ENCODE data around the gene PRMT9. TPM values are rescaled to one million over a fixed set of nuclear protein-coding genes. Genes with fewer than 3 reads are reported as not detected.

The PRMT9 gene
- total and polyA plus RNA-seq, 2 of the 4 experiments (the other 2 are of a cell fraction): 5.0 to 14.2 TPM

GRCh38 chr4:147678796-147679549, 5.0 kb downstream of the PRMT9 start:
- whole genome bisulfite sequencing, 2 experiments (ENCODE audit: extremely low coverage in 2 of 2, insufficient read length in 1 of 2): 85% methylated on average over 2 of the region's 12 CpGs; no CpG with 5 or more reads in 1 of the 2 experiments
- no peaks in the 10 kb centered on the region; the same call in 1 of the 2 replicates for H4K20me1 ChIP-seq (ENCODE audit: insufficient read depth, low read length)
- peaks cover 6 to 47% of the 10 kb centered on the region in 2 experiments for H3K79me1 ChIP-seq (ENCODE audit: low read depth in 1 of 2, low read length in 2 of 2)
- no peak overlapping the region for H3K27ac ChIP-seq (ENCODE audit: insufficient read depth, low read length)
- BruUV-seq (replicated peaks): no TSS peak
- no peak overlapping the region for H4K5ac ChIP-seq (ENCODE audit: low read depth, low read length)
- no peak overlapping the region for H2BK120ac ChIP-seq (ENCODE audit: low read depth, low read length)
- H3K4me3 ChIP-seq (ENCODE audit: insufficient read depth, low read depth, low read length): no peak overlapping the region
- H3K9me1 ChIP-seq (ENCODE audit: insufficient read depth, low read length): peaks cover 5% of the 10 kb centered on the region
- no peak overlapping the region for H2AK5ac ChIP-seq (ENCODE audit: low read depth, low read length)
- peaks cover 8% of the 10 kb centered on the region for H3K4me1 ChIP-seq (ENCODE audit: control insufficient read depth, insufficient read depth, low read length)
- TF ChIP-seq SMC3 (IDR thresholded peaks at IDR 0.05; ENCODE audit: low read depth, low read length) (no peak), RCOR1 (IDR thresholded peaks at IDR 0.05; ENCODE audit: insufficient replicate concordance, low read length) (no peak), ELK1 (IDR thresholded peaks at IDR 0.05; ENCODE audit: borderline replicate concordance, low read depth, low read length) (no peak), MAZ (IDR thresholded peaks at IDR 0.05; ENCODE audit: borderline replicate concordance, low read depth, low read length) (no peak), CEBPB (IDR thresholded peaks at IDR 0.05; ENCODE audit: low read depth, low read length) (no peak), POLR2A (IDR thresholded peaks at IDR 0.05; ENCODE audit: low read depth, low read length) (no peak), RFX5 (IDR thresholded peaks at IDR 0.05; ENCODE audit: low read depth, low read length) (no peak), FOS (IDR thresholded peaks at IDR 0.05; ENCODE audit: low read depth, low read length) (no peak), RAD21 (IDR thresholded peaks at IDR 0.05; ENCODE audit: low read length) (no peak), MAFK (IDR thresholded peaks at IDR 0.05; ENCODE audit: low read depth, low read length) (no peak), BHLHE40 (IDR thresholded peaks at IDR 0.05; ENCODE audit: low read depth, low read length) (no peak), MXI1 (IDR thresholded peaks at IDR 0.05; ENCODE audit: borderline replicate concordance, low read depth, low read length) (no peak), USF2 (IDR thresholded peaks at IDR 0.05; ENCODE audit: low read depth, low read length) (no peak), NFE2L2 (IDR thresholded peaks at IDR 0.05; ENCODE audit: low read depth, low read length) (no peak), CHD1 (IDR thresholded peaks at IDR 0.05; ENCODE audit: low read depth, low read length) (no peak), CTCF (conservative IDR thresholded peaks at IDR 0.05; ENCODE audit: low read depth, low read length) (no peak)
- H2BK20ac ChIP-seq (ENCODE audit: low read depth, low read length): no peak overlapping the region; the same call in 1 of the 2 replicates
- ATAC-seq (ENCODE audit: low read depth) (no peak), DNase-seq (peak; percentile 41)
- no peak overlapping the region for H2AFZ ChIP-seq (replicated peaks; ENCODE audit: low read length, poor library complexity)
- no peak overlapping the region for H2BK15ac ChIP-seq (ENCODE audit: low read depth, low read length)
- no peak overlapping the region for H3K4me2 ChIP-seq (ENCODE audit: low read depth, low read length)
- no peak overlapping the region for H2BK5ac ChIP-seq (ENCODE audit: low read depth, low read length, poor library complexity, severe bottlenecking)
- H3K23ac ChIP-seq (ENCODE audit: low read depth, low read length): no peak overlapping the region
- no peak overlapping the region for H3K9ac ChIP-seq (ENCODE audit: low read depth, low read length)
- no peaks in the 10 kb centered on the region for H3K27me3 ChIP-seq (ENCODE audit: control insufficient read depth, insufficient read depth, low read length)
- H3K9me3 ChIP-seq (ENCODE audit: control insufficient read depth, insufficient read depth, low read length): no peaks in the 10 kb centered on the region
- intact Hi-C loops (cut with micrococcal nuclease): no loop called here
- in situ Hi-C loops (cut with MboI; ENCODE audit: low sequenced_read_pairs): no loop called here
- no peak overlapping the region for H3K56ac ChIP-seq (ENCODE audit: extremely low read depth, insufficient read depth, low read length)
- no peak overlapping the region for H4K91ac ChIP-seq (ENCODE audit: insufficient read depth, low read depth, low read length)
- POLR2A ChIA-PET (ENCODE audit: unreplicated experiment): no interaction called here
- no peak overlapping the region for H4K8ac ChIP-seq (ENCODE audit: low read depth in 2 of 2, low read length in 2 of 2)
- peaks cover 9% of the 10 kb centered on the region for H3K36me3 ChIP-seq (ENCODE audit: control insufficient read depth, insufficient read depth, low read length)
- no peak overlapping the region for H3K14ac ChIP-seq (replicated peaks; ENCODE audit: low read depth, low read length)
- no peak overlapping the region for H2AK9ac ChIP-seq (replicated peaks; ENCODE audit: low read depth, low read length, poor library complexity)
- H3K18ac ChIP-seq (ENCODE audit: low read depth, low read length): no peak overlapping the region
- dilution Hi-C loops (cut with HindIII; ENCODE audit: low sequenced_read_pairs, unreplicated experiment): no loop called here
- H3K4ac ChIP-seq (ENCODE audit: low read depth, low read length): no peak overlapping the region; the same call in 1 of the 2 replicates
- CTCF ChIA-PET: no interaction called here

Data from IMR-90 (cell line).